GM12892 (cell line): Measurements from ENCODE around the gene ABHD17B.

Experiments used
- POLR2A ChIP-seq: IDR thresholded peaks from 2 replicates; pipeline ENCODE4 v1.6.1; 2011; ENCODE audit warnings: low read depth, low read length, control low read depth
- POLR2AphosphoS5 ChIP-seq: IDR thresholded peaks from 2 replicates; pipeline ENCODE4 v1.6.1; 2011; ENCODE audit warnings: low read depth, low read length, control low read depth

GRCh38 chr9:71886541-71886940 lies 24.5 kb downstream of the ABHD17B start:
- no peak for TF ChIP-seq POLR2AphosphoS5
- TF ChIP-seq POLR2A = no peak
